ENCODE data around the gene ISG20L2.

- TF ChIP-seq YY1 (IDR thresholded peaks at IDR 0.05; ENCODE audit: insufficient read depth, insufficient read length), result no peak
- no peak for TF ChIP-seq ZNF274 (IDR thresholded peaks at IDR 0.05; ENCODE audit: low read depth, low read length)
Measured at GRCh38 chr1:156714830-156715229, 13.7 kb downstream of the ISG20L2 start.
